ENCODE results near the gene SCAF4.
A peak's percentile ranks its signal among the peaks of the same experiment; 100 is the strongest.
"Not testable (repeated sequence)": the region's sequence is repeated elsewhere in the genome, so short reads cannot be mapped to it uniquely, and the experiment has no call there.

The SCAF4 gene

DNA sequence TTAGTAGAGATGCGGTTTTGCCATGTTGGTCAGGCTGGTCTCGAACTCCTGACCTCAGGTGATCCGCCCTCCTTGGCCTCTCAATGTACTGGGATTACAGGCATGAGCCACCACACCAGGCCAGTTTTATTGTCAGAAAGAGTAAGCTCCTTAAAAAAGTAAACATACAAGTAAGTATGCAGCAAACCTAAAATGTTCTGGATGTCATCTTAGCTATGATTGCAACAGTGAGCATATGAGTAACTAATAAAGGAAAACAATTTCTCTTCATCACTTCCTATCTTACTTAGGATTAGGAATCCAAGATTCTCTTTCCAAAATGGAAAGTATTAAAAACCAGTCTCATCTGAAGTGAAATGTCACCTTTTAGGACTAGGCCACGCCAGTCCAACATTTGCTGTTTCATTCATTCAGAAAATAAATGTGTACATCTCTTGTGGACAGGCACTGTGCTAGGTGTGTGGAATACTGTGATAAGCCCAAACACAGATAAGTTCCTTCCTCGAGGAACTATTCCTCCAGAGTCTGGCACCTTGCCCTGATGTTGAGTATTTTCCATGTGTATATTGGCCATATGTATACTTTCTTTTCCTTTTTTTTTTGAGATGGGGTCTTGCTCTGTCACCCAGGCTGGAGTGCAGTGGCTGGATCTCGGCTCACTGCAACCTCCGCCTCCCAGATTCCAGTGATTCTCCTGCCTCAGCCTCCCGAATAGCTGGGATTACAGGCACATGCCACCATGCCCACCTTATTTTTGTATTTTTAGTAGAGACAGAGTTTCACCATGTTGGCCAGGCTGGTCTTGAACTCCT, 5.9 kb upstream of the SCAF4 start:
- DNase-seq = not testable (repeated sequence)

DNA sequence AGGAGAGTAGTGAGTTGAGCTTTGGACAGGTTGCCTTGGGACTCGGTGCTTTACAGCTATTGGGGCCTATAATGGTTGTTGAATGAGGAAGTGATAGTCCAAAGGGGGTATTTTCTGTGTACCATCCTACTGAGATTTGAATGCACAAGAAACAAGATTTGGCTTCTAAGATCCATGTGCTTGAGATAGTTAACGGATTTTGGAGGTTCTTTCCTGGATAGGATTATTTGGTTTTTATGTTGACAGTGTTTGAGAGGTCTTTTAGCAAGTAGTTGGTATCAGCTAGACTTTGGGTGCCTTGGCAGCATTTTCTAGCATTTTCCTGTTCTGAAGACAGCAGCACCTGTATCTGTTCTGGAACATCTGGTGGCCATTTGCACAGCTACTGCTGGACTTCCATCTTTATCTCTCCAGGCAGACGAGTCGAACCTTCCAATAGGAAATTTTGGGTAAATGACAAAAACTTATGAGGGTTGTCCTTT, 3.6 kb upstream of the SCAF4 start:
- no peak for DNase-seq

DNA sequence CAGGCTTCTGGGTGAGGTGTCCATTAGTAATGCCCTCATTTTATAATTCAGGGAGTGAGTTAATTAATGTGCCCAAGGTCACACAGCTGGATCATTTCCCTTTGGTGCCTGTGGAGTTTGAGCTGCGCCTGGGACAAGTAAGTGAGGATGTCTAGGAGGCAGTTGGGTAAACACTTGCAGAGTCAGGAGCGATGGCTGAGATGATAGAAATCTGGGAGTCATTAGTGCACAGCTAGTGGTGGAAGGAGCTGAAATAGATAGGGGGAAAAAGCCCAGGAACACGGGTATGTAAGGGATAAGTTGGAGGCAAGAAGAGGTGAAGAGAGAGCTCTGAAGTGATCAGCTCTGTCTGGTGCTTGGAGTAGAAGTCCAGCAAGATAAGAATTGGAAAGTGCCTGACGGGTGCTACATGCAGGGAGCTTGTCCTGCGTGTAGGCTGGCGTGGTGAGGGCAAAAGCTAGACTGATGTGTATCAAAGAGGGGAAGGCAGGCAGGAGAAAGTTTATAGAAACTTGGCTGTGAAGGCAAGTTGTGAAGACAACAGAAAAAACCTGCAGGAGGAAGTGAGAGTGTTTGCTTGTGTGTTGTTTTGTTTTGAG, 1.7 kb upstream of the SCAF4 start:
- DNase-seq = no peak

DNA sequence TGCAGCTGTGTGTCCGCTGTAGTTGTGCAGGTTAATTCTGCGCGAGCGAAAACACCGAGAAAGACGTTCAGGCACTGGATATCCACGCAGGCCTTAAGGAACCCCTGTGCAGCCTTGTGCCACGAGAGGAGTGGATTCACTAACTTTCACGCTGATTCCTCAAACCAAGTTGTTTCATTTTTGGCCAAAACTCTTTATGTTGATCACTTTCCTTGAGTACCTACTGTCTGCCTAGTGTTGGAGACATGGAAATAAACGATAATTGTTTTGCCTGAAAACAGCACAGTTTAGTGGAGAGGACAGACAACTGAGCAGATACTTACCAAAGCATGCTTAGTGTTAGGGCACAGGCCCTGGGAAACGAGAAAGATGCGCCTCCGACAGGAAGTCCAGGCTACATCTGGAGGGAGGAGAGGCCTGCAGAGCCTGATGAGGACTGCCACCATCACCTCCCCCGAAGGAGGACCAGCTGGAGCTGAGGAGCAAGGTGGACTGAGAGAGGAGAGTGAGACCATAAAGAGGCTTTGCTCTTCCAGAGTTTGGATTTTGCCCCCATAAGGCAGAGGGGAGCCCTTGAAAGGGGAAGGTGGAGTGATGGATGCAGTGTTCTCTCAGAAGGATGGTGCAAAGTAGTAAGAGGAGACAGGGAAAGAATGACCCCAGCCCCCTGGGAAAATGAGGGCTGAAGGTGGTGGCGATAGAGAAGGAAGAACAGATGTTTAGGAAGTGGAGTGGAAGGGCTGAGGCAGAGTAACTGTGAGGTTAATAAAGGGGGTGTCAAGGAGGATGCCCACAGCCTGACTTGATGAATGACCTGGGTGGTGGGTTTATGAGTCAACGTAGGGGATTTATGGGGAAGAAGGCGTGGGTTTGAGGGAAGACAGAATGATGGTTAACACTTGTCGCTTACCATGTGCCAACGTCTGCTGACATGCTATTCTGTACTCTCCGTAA, 956 bp upstream of the SCAF4 start:
- DNase-seq = no peak

DNA sequence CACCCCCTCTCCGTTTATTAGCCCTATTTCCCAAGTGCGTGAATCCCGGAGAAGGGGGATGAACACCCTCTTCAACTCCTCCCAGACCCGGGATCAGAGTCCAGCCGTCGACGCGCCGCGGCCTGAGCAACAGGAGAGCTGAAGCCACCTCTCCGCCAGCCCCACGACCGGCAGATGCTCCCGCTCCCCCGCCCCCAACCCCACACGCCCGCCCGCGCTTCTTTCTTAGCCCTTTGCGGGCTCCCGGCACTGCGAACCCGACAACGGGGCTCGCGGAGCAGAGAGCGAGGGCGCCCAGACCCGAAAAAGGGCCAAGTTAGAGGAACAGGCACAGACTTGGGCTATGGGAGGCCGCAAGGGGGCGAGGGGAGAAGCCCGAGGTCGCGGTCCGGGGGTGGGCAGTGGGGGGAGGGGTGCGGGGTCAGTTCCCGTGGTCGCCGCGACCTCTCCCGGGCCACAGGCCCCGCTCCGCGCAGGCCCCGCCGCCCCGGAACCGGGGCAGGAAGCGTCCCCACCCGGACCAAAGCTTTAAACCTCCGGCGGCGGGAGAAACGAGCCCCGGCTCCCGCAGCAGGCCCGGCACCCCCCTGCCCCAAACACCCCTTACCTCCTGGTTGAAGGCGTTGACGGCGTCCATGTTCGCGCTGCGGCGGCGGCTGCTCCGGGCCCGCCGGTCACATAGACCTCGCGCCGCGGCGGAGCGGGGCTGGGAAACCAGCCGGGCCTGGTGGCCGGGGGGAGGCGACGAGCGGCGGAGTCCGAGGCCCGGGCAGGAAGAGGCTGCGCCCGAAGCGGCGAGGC, 662 bp downstream of the SCAF4 start:
- DNase-seq = no peak

DNA sequence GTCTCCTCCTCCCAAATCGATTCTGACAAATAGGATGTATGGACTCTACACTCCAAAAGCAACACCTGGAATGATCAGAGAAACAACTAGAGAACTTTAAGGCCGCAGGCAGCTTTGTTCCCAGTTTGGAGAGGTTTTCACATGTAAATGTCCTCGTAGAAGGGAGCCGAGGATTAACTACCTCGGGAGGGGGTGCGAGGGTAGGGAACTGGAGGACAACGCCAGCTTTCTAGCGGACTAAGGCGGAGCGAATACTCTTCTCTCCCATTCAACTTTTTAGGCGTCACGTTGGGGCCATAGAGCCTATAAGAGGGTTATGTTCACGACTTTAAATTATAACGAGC, 1.2 kb downstream of the SCAF4 start:
- no peak for DNase-seq

DNA sequence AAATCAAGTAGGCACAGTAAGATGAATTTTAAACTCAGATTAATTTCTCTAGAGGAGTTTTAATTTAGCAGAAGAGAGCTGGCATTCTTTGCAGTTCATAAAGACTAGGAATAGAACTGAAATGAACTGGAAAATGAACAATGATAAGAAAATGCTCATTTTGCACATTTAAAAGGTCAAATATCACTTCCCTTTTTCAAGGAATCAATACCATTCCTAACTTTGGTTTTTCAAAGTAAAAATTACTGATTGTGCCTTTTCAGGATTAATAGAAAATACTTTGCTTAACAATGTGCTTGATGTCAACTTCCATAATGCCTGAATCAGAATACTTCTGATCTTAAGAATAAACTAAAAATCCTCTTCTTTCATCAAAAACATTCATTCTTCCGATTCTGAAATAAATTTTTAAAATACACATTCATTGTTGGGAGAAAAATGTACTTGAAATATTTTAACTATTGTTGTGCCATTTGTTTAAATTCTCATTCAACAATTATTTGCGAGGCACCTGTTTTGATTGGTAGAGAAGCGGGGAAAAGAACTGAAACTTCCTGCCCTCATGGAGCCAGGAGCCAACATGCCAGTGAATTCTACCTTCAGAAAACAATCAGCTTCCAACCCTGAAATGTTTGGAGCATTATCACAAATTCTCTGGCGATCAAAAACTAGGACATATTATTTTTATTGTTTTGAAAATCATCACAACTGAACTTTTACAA, 2.1 kb downstream of the SCAF4 start:
- DNase-seq = no peak

DNA sequence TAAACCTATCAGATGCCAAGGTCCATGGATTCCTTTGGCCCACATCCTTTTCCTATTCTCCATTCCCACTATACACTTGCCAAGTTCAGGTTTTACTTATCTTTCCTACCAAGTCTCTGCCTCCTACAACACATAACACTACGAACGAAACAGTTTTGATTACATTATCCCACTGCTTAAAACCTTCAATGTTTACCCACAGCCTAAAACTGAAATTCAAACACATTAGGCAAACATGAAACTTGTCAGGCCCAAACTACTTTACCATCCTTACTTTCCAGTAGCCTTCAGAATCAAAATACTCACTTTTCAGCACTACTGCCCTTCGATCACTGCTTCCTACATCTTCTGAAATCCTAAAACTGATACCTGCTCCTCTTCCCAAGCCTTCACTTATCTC, 3.0 kb downstream of the SCAF4 start:
- DNase-seq = no peak

DNA sequence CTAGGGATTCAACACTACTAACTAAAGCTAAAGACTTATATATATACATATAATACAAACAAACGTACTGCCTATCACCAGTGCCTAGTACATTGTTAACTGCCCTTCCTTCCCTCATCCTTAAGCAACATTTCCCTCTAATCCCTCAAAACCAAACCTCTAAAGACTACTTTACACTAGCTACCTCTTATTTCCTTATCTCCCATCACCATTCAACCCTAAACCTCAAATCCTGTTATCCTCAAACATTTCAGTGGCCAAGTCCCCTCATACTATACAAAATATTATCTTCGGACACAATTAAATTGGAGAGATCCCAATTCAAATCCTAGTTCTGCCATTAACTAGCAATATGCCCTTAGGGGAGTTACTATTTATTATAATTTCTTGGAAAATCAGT, 3.7 kb downstream of the SCAF4 start:
- DNase-seq = no peak

DNA sequence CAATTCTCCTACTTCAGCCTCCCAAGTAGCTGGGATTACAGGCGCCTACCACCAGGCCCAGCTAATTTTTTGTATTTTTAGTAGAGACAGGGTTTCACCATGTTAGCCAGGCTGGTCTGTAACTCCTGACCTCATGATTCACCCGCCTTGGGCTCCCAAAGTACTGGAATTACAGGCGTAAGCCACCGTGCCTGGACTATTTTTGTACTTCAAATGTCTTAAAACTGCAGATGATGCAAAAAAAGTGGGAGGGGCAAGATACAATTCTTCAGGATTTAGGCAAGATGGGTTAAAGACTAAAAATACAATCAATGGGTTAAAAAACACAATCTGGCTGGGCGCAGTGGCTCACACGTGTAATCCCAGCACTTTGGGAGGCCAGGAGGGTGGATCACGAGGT, 4.7 kb downstream of the SCAF4 start:
- DNase-seq = no peak

DNA sequence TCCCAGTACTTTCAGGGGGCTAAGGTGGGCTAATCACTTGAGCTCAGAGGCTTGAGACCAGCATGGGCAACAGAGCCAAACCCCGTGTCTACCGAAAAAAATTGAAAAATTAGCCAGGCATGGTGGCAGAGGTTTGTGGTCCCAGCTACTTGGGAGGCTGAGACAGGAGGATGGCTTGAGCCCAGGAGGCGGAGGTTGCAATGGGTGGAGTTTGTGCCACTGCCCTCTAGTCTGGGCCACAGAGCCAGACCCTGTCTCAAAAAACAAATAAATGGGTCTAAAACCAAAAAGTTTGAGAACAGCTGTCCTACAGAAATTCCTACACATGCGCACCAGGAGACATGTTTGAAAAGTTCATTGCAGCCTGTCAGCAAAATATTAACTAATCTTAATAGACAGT, 5.5 kb downstream of the SCAF4 start:
- DNase-seq = no peak

DNA sequence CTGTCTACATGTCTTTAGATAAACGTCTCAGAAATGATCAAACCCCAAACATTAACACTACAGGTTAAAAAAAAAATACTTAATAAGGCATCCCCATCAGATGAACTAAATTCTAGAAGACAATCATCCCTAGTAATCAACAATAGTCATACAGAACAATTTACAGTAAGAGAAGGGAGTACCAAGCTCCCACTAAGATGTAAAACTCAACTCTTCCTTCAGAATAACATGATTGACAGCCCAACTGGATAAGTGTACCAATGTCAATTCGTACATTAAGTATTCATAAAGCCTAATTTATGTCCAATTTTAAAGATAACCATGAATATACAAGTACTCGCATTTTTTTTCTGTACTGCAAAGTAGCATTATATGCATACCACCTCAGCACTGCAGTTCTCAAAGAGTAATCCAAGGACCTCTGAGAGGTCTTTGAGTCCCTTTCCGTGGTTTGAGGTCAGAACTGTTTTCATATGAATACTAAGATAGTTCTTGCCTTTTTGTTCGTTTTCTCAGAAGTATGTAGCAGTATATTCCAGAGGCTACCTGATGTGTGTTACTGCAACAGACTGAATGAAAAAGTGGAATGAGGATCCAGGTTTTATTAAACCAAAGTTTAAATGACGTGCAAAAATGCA, 6.6 kb downstream of the SCAF4 start:
- no peak for DNase-seq

DNA sequence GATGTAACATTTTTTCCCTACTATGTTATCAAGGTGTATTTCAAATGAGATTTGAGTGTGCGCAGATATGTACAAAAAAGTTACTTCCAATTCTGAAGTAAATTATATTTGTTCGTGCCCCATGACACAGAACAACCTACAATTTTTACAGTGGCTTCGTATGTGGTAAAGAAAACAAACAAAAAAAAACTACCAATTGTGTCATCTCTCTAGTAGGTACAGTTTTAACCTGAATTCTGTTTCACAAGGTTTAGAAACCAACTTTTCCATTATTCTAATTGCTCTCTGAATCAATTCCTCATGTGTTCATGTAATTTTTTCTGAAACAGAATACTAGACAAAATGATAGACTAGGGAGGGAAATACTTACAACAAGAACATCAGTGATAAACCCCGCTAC, 7.4 kb downstream of the SCAF4 start:
- no peak for DNase-seq

DNA sequence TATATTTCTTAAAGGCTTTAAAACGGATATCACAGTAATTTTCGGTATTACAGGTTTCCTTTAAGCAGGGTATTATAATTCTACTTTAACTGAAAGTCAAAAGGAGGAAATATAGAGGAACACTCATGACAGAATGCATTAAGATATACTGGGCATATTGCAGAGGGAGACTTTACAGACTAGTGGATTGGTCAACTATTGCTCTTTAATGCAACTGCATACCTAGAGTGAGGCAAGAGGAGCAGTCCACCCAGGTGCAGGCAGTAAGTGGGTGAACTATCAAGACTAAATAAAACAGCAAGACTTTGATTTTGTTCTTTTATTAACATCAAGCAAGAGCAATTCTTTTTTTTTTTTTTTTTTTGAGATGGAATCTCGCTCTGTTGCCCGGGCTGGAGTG, 10.5 kb downstream of the SCAF4 start:
- no peak for DNase-seq

DNA sequence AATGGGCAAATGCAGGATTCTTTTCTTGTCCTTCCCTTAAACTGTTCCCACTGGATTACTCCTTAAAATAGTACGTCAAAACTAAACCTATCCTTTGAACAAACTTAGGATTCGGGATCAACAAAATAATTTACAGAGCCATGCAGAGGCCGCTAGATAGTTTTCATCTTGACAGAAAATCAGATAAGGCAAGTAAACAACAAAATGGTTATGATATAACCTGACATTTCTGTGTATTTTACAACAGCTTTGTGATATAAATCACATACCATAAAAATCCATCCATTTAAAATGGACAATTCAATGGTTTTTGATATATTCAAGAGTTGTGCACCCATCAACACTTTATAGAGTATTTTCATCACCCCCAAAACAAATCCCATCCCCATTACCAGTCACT, 11.2 kb downstream of the SCAF4 start:
- no peak for DNase-seq

DNA sequence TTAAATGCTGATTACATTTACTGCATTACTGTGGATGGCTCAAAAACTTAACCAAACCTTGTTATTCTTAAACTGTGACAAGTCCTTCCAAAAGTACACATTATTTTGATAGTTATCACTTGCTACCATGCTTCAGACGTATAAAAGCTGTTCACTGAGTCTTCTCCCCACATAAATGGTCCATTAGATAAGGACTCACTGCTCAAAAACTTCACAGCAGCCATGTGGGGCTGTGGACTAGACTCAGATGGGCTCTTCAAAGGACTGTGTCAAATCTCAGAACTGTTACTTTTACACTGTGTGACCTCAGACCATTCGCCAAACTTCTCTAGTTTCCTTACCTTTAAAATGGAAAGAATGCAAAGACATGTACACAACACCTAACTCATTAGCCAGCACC, 11.6 kb downstream of the SCAF4 start:
- DNase-seq = no peak

DNA sequence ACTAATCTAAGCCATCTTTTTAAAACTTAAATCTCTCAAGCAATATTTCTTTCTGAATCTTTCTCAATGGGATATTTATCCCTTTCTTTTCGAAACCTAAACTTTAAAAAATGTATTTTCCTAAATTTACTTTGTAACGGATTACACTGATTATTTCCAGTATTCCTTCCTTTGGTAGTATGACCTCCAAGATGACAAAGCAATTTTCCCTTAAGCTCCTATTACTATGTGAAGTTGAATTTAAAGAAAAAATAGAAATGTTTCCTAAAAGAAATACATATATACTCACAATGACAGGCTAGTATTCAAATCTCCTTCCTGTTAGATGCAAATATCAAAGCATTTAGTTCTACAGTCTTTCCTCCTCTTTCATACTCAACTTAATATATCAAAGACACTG, 15.8 kb downstream of the SCAF4 start:
- no peak for DNase-seq

DNA sequence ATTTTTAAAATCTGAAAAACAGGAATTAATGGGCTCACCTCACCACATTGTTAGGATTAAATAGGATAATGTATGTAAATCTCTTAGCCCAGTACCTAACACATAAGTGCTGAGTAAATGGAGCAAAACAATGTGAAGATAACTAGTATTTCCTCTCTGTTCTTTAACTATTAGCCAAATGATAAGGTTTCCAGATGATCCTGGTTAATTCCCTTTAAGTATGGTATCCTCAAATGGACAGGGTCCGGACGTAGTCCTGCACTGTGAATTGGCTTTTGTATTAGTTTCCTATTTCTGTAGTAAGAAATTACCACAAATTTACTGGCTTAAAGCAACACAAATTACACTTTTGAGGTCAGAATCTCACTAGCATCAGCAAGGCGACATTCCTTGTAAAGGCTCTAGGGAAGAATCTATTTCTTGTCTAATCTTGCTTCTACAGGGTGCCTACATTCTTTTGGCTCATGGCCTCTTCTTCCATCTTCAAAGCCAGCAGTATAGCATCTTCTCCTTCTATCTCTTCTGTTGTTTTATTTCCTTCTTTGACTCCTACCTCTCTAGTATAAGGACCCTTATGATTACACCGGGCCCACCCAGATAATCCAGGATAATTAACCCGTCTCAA, 17.1 kb downstream of the SCAF4 start:
- peak; percentile 53 for DNase-seq

DNA sequence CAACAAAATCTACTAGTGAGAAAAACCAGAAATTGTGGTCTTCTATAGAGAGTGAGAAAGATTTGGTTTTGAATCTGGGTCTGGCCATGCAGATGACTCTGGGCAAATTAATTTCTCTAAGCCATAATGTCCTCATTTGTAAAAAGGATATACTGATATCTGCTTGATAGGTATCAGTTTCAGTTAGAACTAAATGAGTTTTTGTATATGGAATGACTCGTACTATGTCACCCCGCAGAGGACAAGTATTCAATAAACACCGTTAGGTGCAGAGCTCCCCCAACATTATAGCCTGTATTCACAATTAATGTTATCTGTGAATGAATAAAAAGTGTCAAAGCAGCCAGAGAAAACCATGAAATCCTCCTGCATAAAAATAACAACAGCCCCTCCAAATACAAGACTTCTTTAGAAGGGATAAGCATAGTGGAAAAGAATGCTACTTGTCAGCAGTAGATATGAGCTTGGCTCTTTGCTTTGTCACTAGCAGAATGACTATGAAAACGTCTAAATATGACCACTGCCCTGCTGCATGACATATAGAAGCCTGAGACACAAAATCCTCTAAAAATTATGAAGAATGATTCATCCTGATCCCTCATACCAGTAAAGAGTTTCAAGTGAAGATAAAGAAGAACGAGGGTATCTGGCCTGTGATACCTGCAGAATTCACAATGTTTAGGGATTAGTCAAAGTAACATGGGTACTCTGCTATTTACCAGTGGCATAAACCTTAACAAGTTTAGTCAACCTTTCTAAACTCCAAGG, 17.8 kb downstream of the SCAF4 start:
- DNase-seq = no peak

DNA sequence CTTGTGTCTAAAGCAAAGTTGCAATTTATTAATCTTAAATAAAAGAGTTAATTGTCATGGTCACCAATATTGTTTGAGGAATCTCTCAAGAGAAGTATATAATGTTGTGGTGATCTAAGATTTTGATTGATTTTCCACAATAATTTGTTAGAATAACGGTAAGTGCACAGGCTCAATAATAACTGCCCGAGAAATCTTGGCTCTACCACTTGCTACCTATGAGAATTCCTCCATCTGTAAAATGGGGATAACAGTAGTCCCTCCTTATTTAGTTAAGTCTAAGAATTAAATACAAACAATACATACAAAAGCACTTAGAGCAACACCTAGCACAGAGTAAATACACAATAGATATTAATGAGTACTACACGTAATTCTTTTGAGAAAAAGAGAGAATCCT, 18.8 kb downstream of the SCAF4 start:
- no peak for DNase-seq
